Right lobe of liver (tissue), 6 donors: Measurements from ENCODE around the gene C1QL2. TPM values are rescaled to one million over a fixed set of nuclear protein-coding genes. Genes with fewer than 3 reads are reported as not detected.

Experiments used
- ATAC-seq, 4 donors: fragments of 200-7000 bp; cut with Tn5 transposase; one replicate each; pipeline ENCODE4 v1.9.1; 2020; ENCODE audit warnings: mild to moderate bottlenecking in 4 of 4, moderate library complexity in 4 of 4
- DNase-seq, 3 donors: peaks; one replicate each; pipeline ENCODE4 v3.0.0-alpha.2; 2020
- H3K27ac ChIP-seq, 3 donors: fragments of 200-600 bp; one replicate each; pipeline ENCODE4 v1.8.0; 2022
- H3K27me3 ChIP-seq, 2 donors: fragments of 200-600 bp; one replicate each; pipeline ENCODE4 v1.8.0; 2022
- H3K36me3 ChIP-seq, 4 donors: fragments of 200-600 bp; sonication (generic) in 1 of 4; one replicate each; pipeline versions ENCODE4 v1.5.1 to v1.8.0; 2017 to 2022; ENCODE audit warnings: control low read depth in 1 of 4
- H3K4me1 ChIP-seq, 4 donors: fragments of 200-600 bp; sonication (generic) in 1 of 4; one replicate each; pipeline versions ENCODE4 v1.5.1 to v1.8.0; 2017 to 2022; ENCODE audit warnings: control low read depth in 1 of 4
- H3K4me3 ChIP-seq, 3 donors: fragments of 200-600 bp; one replicate each; pipeline ENCODE4 v1.8.0; 2022
- H3K9me3 ChIP-seq, 4 donors: fragments of 200-600 bp; sonication (generic) in 1 of 4; one replicate each; pipeline versions ENCODE4 v1.5.1 to v1.8.0; 2017 to 2022; ENCODE audit warnings: control low read depth in 1 of 4
- CTCF ChIP-seq, 4 donors: fragments of 200-600 bp in 3 of 4; fragments of 450-650 bp in 1 of 4; IDR thresholded peaks; one replicate each; pipeline versions ENCODE4 v1.5.1 to v1.8.0; 2016 to 2022; ENCODE audit warnings: antibody characterized with exemption in 4 of 4, mild to moderate bottlenecking in 2 of 4
- POLR2A ChIP-seq: fragments of 450-650 bp; IDR thresholded peaks from one replicate; pipeline ENCODE4 v1.6.1; 2017; ENCODE audit warnings: antibody characterized with exemption, mild to moderate bottlenecking
- WGBS: methylation state at CpG from one replicate; pipeline ENCODE4 v1.1.6; 2018; ENCODE audit warnings: low coverage, low lambda C conversion rate; ENCODE audit not compliant: insufficient coverage; ENCODE audit errors: missing lambda C conversion rate; 5-methylcytosine and 5-hydroxymethylcytosine counted together
- intact Hi-C, 2 donors: fragments of 100-400 bp; cut with DNase I; formaldehyde crosslinking; loops; one replicate each; pipeline versions ENCODE4 v1.11.2 to v1.14.1; 2022
- total RNA-seq, 6 experiments: library from RNA; depleted of rRNA in 2 of 6; stranded (reverse); fragments of >200 nt in 2 of 6; fragmentation: NEBNext Ultra II Directional in 3 of 6; extraction: Animal tissue kit (Norgen Biotek cat#: 25700) in 3 of 6; gene quantifications; one replicate each; pipeline versions ENCODE4 v1.1.0 to v1.2.4, GENCODE V29; 2016 to 2023
- donor health status: DM: no; HTN: yes; CAD: no.
- donor health status: DM: no; HTN: no; CAD: no.
- donor health status: DM: no; HTN: no; CAD: no.
- donor health status: DM: no; HTN: yes; CAD: no.
- donor health status: DM: no; HTN: yes; CAD: no.

The C1QL2 gene
- total RNA-seq, 6 experiments from 2014 or later: not detected

- no peak for TF ChIP-seq CTCF (IDR thresholded peaks at IDR 0.05)
- no peak for TF ChIP-seq POLR2A
- no peaks in the 10 kb centered on the region for H3K4me1 ChIP-seq
Observed at GRCh38 chr2:119181791-119182445, 23.4 kb upstream of the C1QL2 start.

GRCh38 chr2:119181391-119181790, 22.8 kb upstream of the C1QL2 start:
- H3K4me1 ChIP-seq: no peaks in the 10 kb centered on the region
- intact Hi-C loops: no loop called here
- H3K36me3 ChIP-seq: no peaks in the 10 kb centered on the region
- no peaks in the 10 kb centered on the region for H3K27me3 ChIP-seq
- WGBS: 100% methylated on average over 1 of the region's 10 CpGs
- TF ChIP-seq CTCF (IDR thresholded peaks at IDR 0.05): no peak
- TF ChIP-seq POLR2A: no peak
- no peaks in the 10 kb centered on the region for H3K9me3 ChIP-seq
- H3K27ac ChIP-seq: no peak overlapping the region
- ATAC-seq (no peak), DNase-seq (no peak)
- no peak overlapping the region for H3K4me3 ChIP-seq

More at GRCh38 chr2:119181791-119182445, 23.4 kb upstream of the C1QL2 start:
- Histone ChIP-seq H3K27me3 (no peaks in the 10 kb centered on the region), H3K4me3 (no peak overlapping the region), H3K36me3 (no peaks in the 10 kb centered on the region), H3K27ac (no peak overlapping the region), H3K9me3 (no peaks in the 10 kb centered on the region)
- intact Hi-C loops: no loop called here
- WGBS: 93% methylated on average over 6 of the region's 13 CpGs
- ATAC-seq (no peak), DNase-seq (no peak)

- Histone ChIP-seq H3K4me3 (no peak overlapping the region), H3K36me3 (no peaks in the 10 kb centered on the region), H3K4me1 (no peaks in the 10 kb centered on the region), H3K27me3 (no peaks in the 10 kb centered on the region), H3K27ac (no peak overlapping the region), H3K9me3 (no peaks in the 10 kb centered on the region)
- intact Hi-C loops: no loop called here
- WGBS: no CpG with 5 or more reads among the region's 5 CpGs
- ATAC-seq (no peak), DNase-seq (no peak)
- TF ChIP-seq POLR2A (no peak), CTCF (IDR thresholded peaks at IDR 0.05) (no peak)
Observed at GRCh38 chr2:119180892-119181291, 22.3 kb upstream of the C1QL2 start.

- Histone ChIP-seq H3K27me3 (no peaks in the 10 kb centered on the region), H3K4me1 (no peaks in the 10 kb centered on the region), H3K9me3 (no peaks in the 10 kb centered on the region), H3K36me3 (no peaks in the 10 kb centered on the region), H3K4me3 (no peak overlapping the region), H3K27ac (no peak overlapping the region)
- 30% methylated on average over 2 of the region's 7 CpGs for WGBS
- DNase-seq (no peak), ATAC-seq (no peak)
- intact Hi-C loops: no loop called here
- no peak for TF ChIP-seq POLR2A
- no peak for TF ChIP-seq CTCF (IDR thresholded peaks at IDR 0.05)
Observed at GRCh38 chr2:119179991-119180390, 21.4 kb upstream of the C1QL2 start.

- peak in 1 of 4 donors; percentile 52 for ATAC-seq
- Histone ChIP-seq H3K27ac (no peak overlapping the region), H3K36me3 (no peaks in the 10 kb centered on the region), H3K4me3 (no peak overlapping the region), H3K27me3 (no peaks in the 10 kb centered on the region), H3K4me1 (no peaks in the 10 kb centered on the region), H3K9me3 (no peaks in the 10 kb centered on the region)
- no peak for DNase-seq
- intact Hi-C loops: no loop called here
- TF ChIP-seq POLR2A (no peak), CTCF (IDR thresholded peaks at IDR 0.05) (no peak)
- no CpG with 5 or more reads among the region's 2 CpGs for WGBS
Observed at GRCh38 chr2:119179202-119179601, 20.7 kb upstream of the C1QL2 start.
